ENCODE data around the gene RHEBL1.
A peak's percentile ranks its signal among the peaks of the same experiment; 100 is the strongest.

RHEBL1 gene

GRCh38 chr12:49019443-49020324 lies 50.1 kb downstream of the RHEBL1 start:
- peak; percentile 22 for DNase-seq

GRCh38 chr12:49019120-49019430 lies 50.7 kb downstream of the RHEBL1 start:
- no peak for DNase-seq

GRCh38 chr12:49018261-49019119 lies 51.3 kb downstream of the RHEBL1 start, which contains the start of gene PRKAG1:
PRKAG1 (minus strand) TSS chr12:49018776; CDS start chr12:49018740, 36 bp downstream.
- DNase-seq = peak; percentile 91

- DNase-seq = no peak
Observed at GRCh38 chr12:49017891-49018260, 51.9 kb downstream of the RHEBL1 start.

GRCh38 chr12:49015196-49015595 lies 54.6 kb downstream of the RHEBL1 start:
- DNase-seq = no peak
